Keratinocyte (primary cell): ENCODE measurements around the gene DNAJC12. TPM values are rescaled to one million over a fixed set of nuclear protein-coding genes. Genes with fewer than 3 reads are reported as not detected.

ENCODE experiments used
- DNase-seq: peaks from one replicate; pipeline ENCODE4 v3.0.0-alpha.2; 2011; ENCODE audit warnings: low read depth, missing footprints, low spot score
- FAIRE-seq: peaks from 2 replicates; lab custom pipeline; 2011; peaks lifted over from hg19 to GRCh38; lab: Jason Lieb, UNC
- H2AFZ ChIP-seq: 2 replicates; pipeline ENCODE4 v1.6.0; 2012; ENCODE audit warnings: low read length, control low read depth, inconsistent platforms; ENCODE audit not compliant: control insufficient read depth
- H3K27ac ChIP-seq: 2 replicates; pipeline ENCODE4 v1.5.1; 2011; ENCODE audit warnings: low read length; ENCODE audit not compliant: control insufficient read depth, insufficient read depth
- H3K27me3 ChIP-seq: 3 replicates; pipeline ENCODE4 v1.6.0; 2011; ENCODE audit warnings: low read length; ENCODE audit not compliant: control insufficient read depth, insufficient read depth; ENCODE audit errors: extremely low read depth
- H3K36me3 ChIP-seq, 2 experiments: 2 replicates in 1 of 2; 3 replicates in 1 of 2; pipeline ENCODE4 v1.5.1; 2011; ENCODE audit warnings: low read length in 2 of 2, mild to moderate bottlenecking in 1 of 2; ENCODE audit not compliant: control insufficient read depth in 2 of 2, insufficient read depth in 2 of 2; ENCODE audit errors: extremely low read depth in 1 of 2
- H3K4me1 ChIP-seq: 3 replicates; pipeline ENCODE4 v1.5.1; 2011; ENCODE audit warnings: low read length; ENCODE audit not compliant: control insufficient read depth, insufficient read depth; ENCODE audit errors: extremely low read depth
- H3K4me2 ChIP-seq: 3 replicates; pipeline ENCODE4 v1.6.0; 2011; ENCODE audit warnings: low read depth, low read length; ENCODE audit not compliant: control insufficient read depth, insufficient read depth; ENCODE audit errors: extremely low read depth
- H3K4me3 ChIP-seq, 3 experiments: fragments of 200-600 bp in 1 of 3; sonication (generic) in 1 of 3; 2 replicates in 2 of 3; 3 replicates in 1 of 3; pipeline ENCODE4 v1.5.1; 2011 to 2016; ENCODE audit warnings: low read length in 3 of 3, mild to moderate bottlenecking in 3 of 3, control low read depth in 2 of 3, inconsistent platforms in 1 of 3, low read depth in 1 of 3, mixed read lengths in 1 of 3, mixed run types in 1 of 3, moderate library complexity in 1 of 3; ENCODE audit not compliant: control insufficient read depth in 2 of 3, insufficient read depth in 2 of 3; ENCODE audit errors: extremely low read depth in 1 of 3
- H3K79me2 ChIP-seq: 2 replicates; pipeline ENCODE4 v1.6.0; 2012; ENCODE audit warnings: low read length; ENCODE audit not compliant: control insufficient read depth, insufficient read depth
- H3K9ac ChIP-seq: 3 replicates; pipeline ENCODE4 v1.6.0; 2011; ENCODE audit warnings: low read length; ENCODE audit not compliant: control insufficient read depth, insufficient read depth; ENCODE audit errors: extremely low read depth
- H3K9me1 ChIP-seq: 3 replicates; pipeline ENCODE4 v1.6.0; 2011; ENCODE audit warnings: low read length; ENCODE audit not compliant: control insufficient read depth, insufficient read depth; ENCODE audit errors: extremely low read depth
- H3K9me3 ChIP-seq: 2 replicates; pipeline ENCODE4 v1.5.1; 2012; ENCODE audit warnings: low read depth, low read length; ENCODE audit not compliant: control insufficient read depth
- H4K20me1 ChIP-seq: 3 replicates; pipeline ENCODE4 v1.6.0; 2011; ENCODE audit warnings: low read length; ENCODE audit not compliant: control insufficient read depth, insufficient read depth; ENCODE audit errors: extremely low read depth
- CTCF ChIP-seq, 3 experiments: IDR thresholded peaks in 1 of 3; conservative IDR thresholded peaks in 1 of 3; optimal IDR thresholded peaks in 1 of 3; 2 replicates in 2 of 3; 3 replicates in 1 of 3; pipeline versions ENCODE3 to v1.5.1; 2011; ENCODE audit warnings: low read length in 3 of 3, mild to moderate bottlenecking in 3 of 3, moderate library complexity in 2 of 3, control low read depth in 1 of 3, inconsistent platforms in 1 of 3; ENCODE audit not compliant: insufficient read depth in 2 of 3; ENCODE audit errors: extremely low read depth in 1 of 3
- EZH2 ChIP-seq: IDR thresholded peaks from one replicate; pipeline ENCODE4 v1.6.1; 2012; ENCODE audit warnings: inconsistent platforms, mild to moderate bottlenecking, low read length, moderate library complexity
- dilution Hi-C: fragments of 300-500 bp; cut with MboI; formaldehyde crosslinking; loops from one replicate; pipeline ENCODE4 v1.7.0; 2020; ENCODE audit warnings: low sequenced_read_pairs; ENCODE audit not compliant: extremely low pct_ligation_motif_present
- polyA plus RNA-seq, 5 experiments: library from polyadenylated mRNA; depleted of rRNA in 3 of 5; stranded (reverse) in 3 of 5; stranded (forward) in 1 of 5; unstranded in 1 of 5; fragments of >200 nt; gene quantifications; 1 replicate in 1 of 5; 2 replicates in 3 of 5; 3 replicates in 1 of 5; pipeline versions ENCODE4 v1.2.1 to v1.2.3, GENCODE V29; 2011 to 2012; ENCODE audit warnings: missing spikeins in 2 of 5, low read depth in 1 of 5, low replicate concordance in 1 of 5

DNAJC12 gene
- polyA plus RNA-seq, 1 donor (not counting 4 experiments of a cell fraction or from before 2014, with no cell fraction given): 0.31 TPM

- peak within 1 kb of the TSS; percentile 85 for H3K9ac ChIP-seq
- no peak for FAIRE-seq
- peaks cover 17% of the 10 kb centered on the region for H3K79me2 ChIP-seq
- H3K27ac ChIP-seq: peak within 1 kb of the TSS; percentile 82
- peak within 1 kb of the TSS; percentile 78 to 89 (median 82) for H3K4me3 ChIP-seq
- peak within 1 kb of the TSS; percentile 93 for H2AFZ ChIP-seq
- DNase-seq: peak; percentile 17
- H4K20me1 ChIP-seq: no peaks in the 10 kb centered on the region
- no peaks in the 10 kb centered on the region for H3K27me3 ChIP-seq
- H3K9me1 ChIP-seq: peaks cover 2% of the 10 kb centered on the region
- H3K4me1 ChIP-seq: peaks cover 6% of the 10 kb centered on the region
- dilution Hi-C loops: no loop called here
- H3K4me2 ChIP-seq: peak within 1 kb of the TSS; percentile 84
- TF ChIP-seq EZH2 (no peak), CTCF (optimal IDR thresholded peaks at IDR 0.05 in 1 of 3, IDR thresholded peaks at IDR 0.05 in 1 of 3, conservative IDR thresholded peaks at IDR 0.05 in 1 of 3; ENCODE audit: extremely low read depth in 1 of 3, insufficient read depth in 2 of 3, low read length in 3 of 3) (peak in 1 of 3 experiments; percentile 39)
- peaks cover 0 to 4% of the 10 kb centered on the region in 2 experiments for H3K36me3 ChIP-seq
- no peaks in the 10 kb centered on the region for H3K9me3 ChIP-seq
Observed at GRCh38 chr10:67884313-67884841, 46.4 kb upstream of the DNAJC12 start, which contains the start of gene SIRT1. Gene SIRT1 (plus strand): TSS chr10:67884656. CDS start chr10:67884722, 66 bp downstream.

GRCh38 chr10:67883710-67884312, 45.8 kb upstream of the DNAJC12 start:
- peak; percentile 26 for FAIRE-seq
- no peaks in the 10 kb centered on the region for H3K36me3 ChIP-seq

More at GRCh38 chr10:67883710-67884312, 45.8 kb upstream of the DNAJC12 start:
- peak overlapping the region; percentile 84 for H3K4me2 ChIP-seq
- peak overlapping the region; percentile 82 for H3K27ac ChIP-seq
- peak overlapping the region; percentile 78 to 89 (median 82) for H3K4me3 ChIP-seq
- TF ChIP-seq EZH2: no peak
- no peak for TF ChIP-seq CTCF (optimal IDR thresholded peaks at IDR 0.05 in 1 of 3, IDR thresholded peaks at IDR 0.05 in 1 of 3, conservative IDR thresholded peaks at IDR 0.05 in 1 of 3; ENCODE audit: extremely low read depth in 1 of 3, insufficient read depth in 2 of 3, low read length in 3 of 3)
- H2AFZ ChIP-seq: peak overlapping the region; percentile 93
- H3K9me1 ChIP-seq: peaks cover 2% of the 10 kb centered on the region
- dilution Hi-C loops: no loop called here
- peak overlapping the region; percentile 85 for H3K9ac ChIP-seq
- no peaks in the 10 kb centered on the region for H3K9me3 ChIP-seq
- no peak for DNase-seq
- H3K27me3 ChIP-seq: no peaks in the 10 kb centered on the region
- H3K79me2 ChIP-seq: peaks cover 17% of the 10 kb centered on the region
- H3K4me1 ChIP-seq: peaks cover 6% of the 10 kb centered on the region
- H4K20me1 ChIP-seq: no peaks in the 10 kb centered on the region
